Measurements from ENCODE around the gene OBSCN.

OBSCN gene

DNA sequence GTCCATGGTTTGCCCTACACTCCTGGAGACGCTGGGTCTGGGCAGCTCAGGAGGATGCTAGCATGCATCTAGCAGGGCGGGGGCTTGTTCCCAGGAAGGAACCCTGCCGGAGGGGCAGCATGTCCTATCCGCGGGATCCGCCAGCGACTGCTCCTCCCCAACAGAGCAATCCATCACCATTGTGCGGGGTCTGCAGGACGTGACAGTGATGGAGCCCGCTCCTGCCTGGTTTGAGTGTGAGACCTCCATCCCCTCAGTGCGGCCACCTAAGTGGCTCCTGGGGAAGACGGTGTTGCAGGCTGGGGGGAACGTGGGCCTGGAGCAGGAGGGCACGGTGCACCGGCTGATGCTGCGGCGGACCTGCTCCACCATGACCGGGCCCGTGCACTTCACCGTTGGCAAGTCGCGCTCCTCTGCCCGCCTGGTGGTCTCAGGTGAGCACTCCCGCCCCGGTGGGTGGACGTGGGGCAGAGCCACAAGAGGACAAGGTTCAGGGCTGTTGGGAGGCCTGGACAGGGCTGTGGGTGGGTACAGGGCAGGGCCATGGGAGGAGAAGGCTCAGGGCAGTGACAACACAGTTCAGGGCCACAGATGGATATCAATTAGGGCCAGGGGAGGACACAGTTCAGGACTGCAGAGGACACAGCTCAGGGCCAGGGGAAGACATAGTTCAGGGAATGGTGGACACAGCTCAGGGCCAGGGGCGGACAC is 71.3 kb downstream of the OBSCN start:
- TF ChIP-seq, protein P1, sequence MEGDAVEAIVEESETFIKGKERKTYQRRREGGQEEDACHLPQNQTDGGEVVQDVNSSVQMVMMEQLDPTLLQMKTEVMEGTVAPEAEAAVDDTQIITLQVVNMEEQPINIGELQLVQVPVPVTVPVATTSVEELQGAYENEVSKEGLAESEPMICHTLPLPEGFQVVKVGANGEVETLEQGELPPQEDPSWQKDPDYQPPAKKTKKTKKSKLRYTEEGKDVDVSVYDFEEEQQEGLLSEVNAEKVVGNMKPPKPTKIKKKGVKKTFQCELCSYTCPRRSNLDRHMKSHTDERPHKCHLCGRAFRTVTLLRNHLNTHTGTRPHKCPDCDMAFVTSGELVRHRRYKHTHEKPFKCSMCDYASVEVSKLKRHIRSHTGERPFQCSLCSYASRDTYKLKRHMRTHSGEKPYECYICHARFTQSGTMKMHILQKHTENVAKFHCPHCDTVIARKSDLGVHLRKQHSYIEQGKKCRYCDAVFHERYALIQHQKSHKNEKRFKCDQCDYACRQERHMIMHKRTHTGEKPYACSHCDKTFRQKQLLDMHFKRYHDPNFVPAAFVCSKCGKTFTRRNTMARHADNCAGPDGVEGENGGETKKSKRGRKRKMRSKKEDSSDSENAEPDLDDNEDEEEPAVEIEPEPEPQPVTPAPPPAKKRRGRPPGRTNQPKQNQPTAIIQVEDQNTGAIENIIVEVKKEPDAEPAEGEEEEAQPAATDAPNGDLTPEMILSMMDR (IDR thresholded peaks at IDR 0.05; ENCODE audit: insufficient read depth, low read depth, low read length, missing control alignments): no peak
- H3K4me3 ChIP-seq (ENCODE audit: low read depth, low read length): no peak overlapping the region
- no peak for DNase-seq (ENCODE audit: low read depth)

DNA sequence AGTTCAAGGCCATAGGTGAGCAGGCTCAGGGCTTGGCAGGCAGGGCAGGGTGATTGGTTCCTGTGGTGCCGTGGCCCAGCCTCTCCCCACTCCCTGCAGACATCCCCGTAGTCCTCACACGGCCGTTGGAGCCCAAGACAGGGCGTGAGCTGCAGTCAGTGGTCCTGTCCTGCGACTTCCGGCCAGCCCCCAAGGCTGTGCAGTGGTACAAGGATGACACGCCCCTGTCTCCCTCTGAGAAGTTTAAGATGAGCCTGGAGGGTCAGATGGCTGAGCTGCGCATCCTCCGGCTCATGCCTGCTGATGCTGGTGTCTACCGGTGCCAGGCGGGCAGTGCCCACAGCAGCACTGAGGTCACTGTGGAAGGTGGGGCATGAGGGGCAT is 71.9 kb downstream of the OBSCN start:
- H3K4me3 ChIP-seq (ENCODE audit: low read depth, low read length): no peak overlapping the region
- TF ChIP-seq, protein P1 (IDR thresholded peaks at IDR 0.05; ENCODE audit: insufficient read depth, low read depth, low read length, missing control alignments): no peak
- DNase-seq (ENCODE audit: low read depth): no peak

DNA sequence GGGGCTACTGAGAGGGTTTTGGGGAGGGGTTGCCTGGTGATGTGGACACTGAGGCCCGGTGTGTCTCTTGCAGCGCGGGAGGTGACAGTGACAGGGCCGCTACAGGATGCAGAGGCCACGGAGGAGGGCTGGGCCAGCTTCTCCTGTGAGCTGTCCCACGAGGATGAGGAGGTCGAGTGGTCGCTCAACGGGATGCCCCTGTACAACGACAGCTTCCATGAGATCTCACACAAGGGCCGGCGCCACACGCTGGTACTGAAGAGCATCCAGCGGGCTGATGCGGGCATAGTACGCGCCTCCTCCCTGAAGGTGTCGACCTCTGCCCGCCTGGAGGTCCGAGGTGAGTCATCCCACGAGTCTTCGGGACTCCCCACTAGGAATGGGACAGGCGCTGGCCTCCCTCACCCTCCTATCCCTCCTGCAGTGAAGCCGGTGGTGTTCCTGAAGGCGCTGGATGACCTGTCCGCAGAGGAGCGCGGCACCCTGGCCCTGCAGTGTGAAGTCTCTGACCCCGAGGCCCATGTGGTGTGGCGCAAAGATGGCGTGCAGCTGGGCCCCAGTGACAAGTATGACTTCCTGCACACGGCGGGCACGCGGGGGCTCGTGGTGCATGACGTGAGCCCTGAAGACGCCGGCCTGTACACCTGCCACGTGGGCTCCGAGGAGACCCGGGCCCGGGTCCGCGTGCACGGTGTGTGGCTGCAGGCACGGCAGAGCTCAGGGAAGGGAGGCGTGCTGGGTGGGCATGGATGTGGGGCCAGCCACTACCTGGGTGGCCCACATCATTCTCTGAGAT is 72.5 kb downstream of the OBSCN start:
- H3K4me3 ChIP-seq (ENCODE audit: low read depth, low read length): no peak overlapping the region
- TF ChIP-seq, protein P1 (IDR thresholded peaks at IDR 0.05; ENCODE audit: insufficient read depth, low read depth, low read length, missing control alignments): no peak
- DNase-seq (ENCODE audit: low read depth): no peak

DNA sequence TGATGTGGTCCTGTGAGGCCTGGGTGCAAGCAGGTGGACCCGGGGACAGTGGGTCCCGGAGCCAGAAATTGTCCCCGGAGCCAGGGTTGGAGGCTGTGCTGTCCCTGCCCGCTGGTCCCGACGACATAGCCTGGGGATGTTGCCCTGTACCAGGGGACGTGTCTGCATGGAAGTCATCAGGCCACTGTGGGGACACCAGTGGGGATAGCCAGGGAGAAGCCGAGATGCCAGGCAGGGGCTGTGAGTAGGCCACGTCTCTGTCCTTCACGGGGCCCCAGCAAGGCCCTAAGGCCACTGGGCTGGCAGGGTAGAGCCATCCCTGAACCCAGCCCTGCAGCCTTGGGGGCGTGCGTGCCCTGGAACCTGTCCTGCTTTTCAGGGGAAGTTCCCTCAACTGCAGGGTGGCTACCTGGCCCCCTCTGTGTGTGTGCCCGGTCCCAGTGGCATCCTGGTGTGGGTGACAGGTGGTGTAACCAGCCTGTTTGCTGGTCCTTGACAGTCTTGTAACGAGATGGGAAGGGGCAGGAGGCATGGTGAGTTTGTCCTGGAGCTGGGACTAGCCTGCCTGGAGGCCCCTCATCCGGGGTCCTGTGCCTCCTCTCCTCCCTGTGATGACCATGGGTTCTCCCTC is 73.2 kb downstream of the OBSCN start:
- no peak for DNase-seq (ENCODE audit: low read depth)
- TF ChIP-seq, protein P1 (IDR thresholded peaks at IDR 0.05; ENCODE audit: insufficient read depth, low read depth, low read length, missing control alignments): no peak
- H3K4me3 ChIP-seq (ENCODE audit: low read depth, low read length): no peak overlapping the region

DNA sequence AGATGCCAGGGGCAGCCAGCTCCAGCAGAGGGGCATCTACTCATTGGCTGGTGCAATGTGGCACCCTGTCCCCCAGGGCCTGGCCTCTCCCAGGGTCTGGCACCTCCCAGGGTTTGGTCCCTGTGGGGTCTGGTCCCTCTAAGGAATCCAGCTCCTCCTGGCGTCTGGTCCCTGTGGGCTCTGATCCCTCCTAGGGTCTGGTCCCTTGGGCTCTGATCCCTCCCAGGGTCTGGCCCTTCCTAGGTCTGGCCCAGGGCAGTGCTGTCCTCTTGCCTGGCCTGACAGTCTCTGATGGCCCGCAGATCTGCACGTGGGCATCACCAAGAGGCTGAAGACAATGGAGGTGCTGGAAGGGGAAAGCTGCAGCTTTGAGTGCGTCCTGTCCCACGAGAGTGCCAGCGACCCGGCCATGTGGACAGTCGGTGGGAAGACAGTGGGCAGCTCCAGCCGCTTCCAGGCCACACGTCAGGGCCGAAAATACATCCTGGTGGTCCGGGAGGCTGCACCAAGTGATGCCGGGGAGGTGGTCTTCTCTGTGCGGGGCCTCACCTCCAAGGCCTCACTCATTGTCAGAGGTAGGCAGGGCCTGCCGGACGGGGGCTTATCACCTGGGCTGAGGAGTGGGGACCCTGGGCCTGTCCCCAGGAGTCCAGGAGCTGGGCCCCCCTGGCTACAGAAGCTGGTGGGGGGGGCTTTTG is 73.9 kb downstream of the OBSCN start:
- no peak for DNase-seq (ENCODE audit: low read depth)
- no peak overlapping the region for H3K4me3 ChIP-seq (ENCODE audit: low read depth, low read length)
- TF ChIP-seq, protein P1 (IDR thresholded peaks at IDR 0.05; ENCODE audit: insufficient read depth, low read depth, low read length, missing control alignments): no peak

DNA sequence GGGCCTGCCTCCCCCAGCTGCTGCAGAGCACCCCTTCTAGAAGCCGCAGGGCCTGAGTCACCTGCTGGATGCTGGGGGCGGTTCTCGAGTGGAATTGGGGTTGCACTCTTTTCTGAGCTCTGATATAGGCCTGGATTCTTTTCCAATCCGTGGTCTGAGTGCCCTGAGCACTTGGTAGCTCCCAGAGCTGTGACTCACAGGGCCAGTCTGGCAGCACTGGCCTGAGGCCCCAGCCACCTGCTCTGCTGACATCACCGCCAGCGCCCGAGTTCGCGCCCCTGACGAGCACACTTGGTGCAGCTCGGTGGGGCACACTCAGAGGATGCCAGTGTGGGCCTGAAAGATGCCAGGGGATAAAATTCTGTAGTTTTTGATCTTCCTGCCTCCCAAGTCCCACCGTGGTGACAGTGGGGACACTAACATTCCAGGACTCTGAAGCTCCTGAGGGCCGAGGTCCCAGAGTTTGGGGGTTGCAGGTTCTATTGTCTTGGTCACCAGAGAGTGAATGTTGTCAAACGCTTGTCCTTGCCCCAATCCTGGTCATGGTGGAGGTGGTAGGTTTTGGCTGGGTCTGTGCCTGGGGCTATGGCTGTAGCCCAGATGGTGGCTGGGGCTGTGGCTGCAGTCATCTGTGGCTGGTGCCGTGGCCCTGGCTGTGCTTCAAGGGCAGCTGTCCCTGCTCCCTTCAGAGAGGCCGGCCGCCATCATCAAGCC is 74.6 kb downstream of the OBSCN start:
- no peak for DNase-seq (ENCODE audit: low read depth)
- TF ChIP-seq, protein P1 (IDR thresholded peaks at IDR 0.05; ENCODE audit: insufficient read depth, low read depth, low read length, missing control alignments): no peak

More for the DNA sequence above, 74.6 kb downstream of the OBSCN start:
- H3K4me3 ChIP-seq (ENCODE audit: low read depth, low read length): no peak overlapping the region

Data from GM12865 (cell line).